Measurements from ENCODE around the gene RPGRIP1L.
"Not testable (repeated sequence)": the region's sequence is repeated elsewhere in the genome, so short reads cannot be mapped to it uniquely, and the experiment has no call there.

GRCh38 chr16:53685334-53685733 lies 18.3 kb downstream of the RPGRIP1L start:
- TF ChIP-seq CTCF, EZH2phosphoT487 (IDR thresholded peaks at IDR 0.05): not testable (repeated sequence)
